Measurements from ENCODE around the gene NRXN2. TPM values are rescaled to one million over a fixed set of nuclear protein-coding genes. Genes with fewer than 3 reads are reported as not detected.

The NRXN2 gene
- total and polyA plus RNA-seq, 10 of the 15 experiments (the other 5 are each of a cell fraction or from before 2014, with no cell fraction given), result 0.03 to 1.4 (median 0.23) TPM

- Histone ChIP-seq H3K27me3 (replicated peaks in 1 of 2; ENCODE audit: control insufficient read depth in 2 of 2, insufficient read depth in 2 of 2, low read length in 1 of 2) (no peaks in the 10 kb centered on the region), H3K9ac (ENCODE audit: control insufficient read depth, insufficient read depth, low read length) (no peak overlapping the region), H3K27ac (ENCODE audit: control insufficient read depth, insufficient read depth) (no peak overlapping the region), H3K79me2 (ENCODE audit: control insufficient read depth, insufficient read depth, low read length) (no peaks in the 10 kb centered on the region), H2AFZ (ENCODE audit: control insufficient read depth, low read depth, low read length) (no peak overlapping the region), H3K9me3 (replicated peaks; ENCODE audit: control insufficient read depth, insufficient read depth, low read length) (no peaks in the 10 kb centered on the region), H3K4me2 (ENCODE audit: control insufficient read depth, insufficient read depth) (no peak overlapping the region), H4K20me1 (ENCODE audit: control insufficient read depth, insufficient read depth) (no peaks in the 10 kb centered on the region), H3K4me1 (ENCODE audit: control insufficient read depth, insufficient read depth, low read length) (no peaks in the 10 kb centered on the region), H3K4me3 (no peak overlapping the region), H3K36me3 (ENCODE audit: control insufficient read depth in 2 of 2, insufficient read depth in 2 of 2, low read length in 1 of 2) (no peaks in the 10 kb centered on the region)
- DNase-seq (ENCODE audit: low read depth, low spot score) (no peak), FAIRE-seq (no peak), ATAC-seq (no peak)
- in situ Hi-C loops (cut with MboI), result no loop called here
- intact Hi-C loops (cut with micrococcal nuclease; ENCODE audit: unreplicated experiment), result no loop called here
- POLR2A ChIA-PET, result no interaction called here
- TF ChIP-seq NFXL1 (IDR thresholded peaks at IDR 0.05; ENCODE audit: borderline replicate concordance), result peak; percentile 36; the same call in 1 of the 2 replicates
- no peak for TF ChIP-seq RBBP5 (conservative IDR thresholded peaks at IDR 0.05)
- SMC1A ChIA-PET (ENCODE audit: uncharacterized antibody, unreplicated experiment), result no interaction called here
- CTCF ChIA-PET, result interaction anchor here (1.7 kb wide), 1 partner anchor 23 kb away, joined by 4 read pairs; no protein-coding TSS in a partner anchor
- BruUV-seq (replicated peaks), result no TSS peak
- WGBS (ENCODE audit: insufficient coverage, insufficient replicate concordance, low lambda C conversion rate, missing lambda C conversion rate), result 12% methylated on average over 10 of the region's 11 CpGs
- RAD21 ChIA-PET (ENCODE audit: unreplicated experiment), result no interaction called here
Measured at GRCh38 chr11:64611869-64612646, 110.9 kb downstream of the NRXN2 start.

DNA sequence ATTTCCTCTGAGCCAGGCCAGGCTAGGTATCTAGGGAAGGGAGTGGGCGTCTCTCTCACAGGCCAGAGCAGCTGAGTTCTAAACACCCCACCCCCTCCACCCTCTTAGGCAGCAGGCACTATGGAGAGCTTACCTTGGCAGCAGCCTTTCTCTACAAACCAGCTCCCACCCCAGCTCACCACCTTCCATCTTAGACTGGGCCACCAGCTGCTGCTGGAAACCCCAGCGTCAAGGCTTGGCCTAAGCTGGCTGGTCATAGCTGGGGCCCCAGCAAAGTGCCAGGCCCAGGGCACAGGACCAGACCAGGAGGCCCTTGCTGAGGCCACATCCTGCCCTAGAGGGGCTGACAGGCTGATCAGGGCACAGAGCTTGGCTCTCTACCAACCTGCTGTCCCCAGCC, 111.8 kb downstream of the NRXN2 start:
- FAIRE-seq, result no peak
- no peak for ATAC-seq
- no peak overlapping the region for H3K4me3 ChIP-seq
- no peak overlapping the region for H3K27ac ChIP-seq (ENCODE audit: control insufficient read depth, insufficient read depth)
- BruUV-seq (replicated peaks), result no TSS peak
- H2AFZ ChIP-seq (ENCODE audit: control insufficient read depth, low read depth, low read length), result no peak overlapping the region
- ChIA-PET SMC1A (ENCODE audit: uncharacterized antibody, unreplicated experiment) (no interaction called here), CTCF (interaction anchor here (1.7 kb wide), 1 partner anchor 24 kb away, joined by 4 read pairs; no protein-coding TSS in a partner anchor), POLR2A (no interaction called here), RAD21 (ENCODE audit: unreplicated experiment) (no interaction called here)
- no peak for DNase-seq (ENCODE audit: low read depth, low spot score)
- in situ Hi-C loops (cut with MboI) (no loop called here), intact Hi-C loops (cut with micrococcal nuclease; ENCODE audit: unreplicated experiment) (no loop called here)
- WGBS (ENCODE audit: insufficient coverage, insufficient replicate concordance, low lambda C conversion rate, missing lambda C conversion rate), result 2% methylated on average over 2 of the region's 2 CpGs
- no peak for TF ChIP-seq ZZZ3 (IDR thresholded peaks at IDR 0.05; ENCODE audit: control insufficient read depth, insufficient read length, low read depth)
- no peak for TF ChIP-seq SUZ12 (IDR thresholded peaks at IDR 0.05; ENCODE audit: unreplicated experiment)
- no peak for TF ChIP-seq TCF3 (IDR thresholded peaks at IDR 0.05; ENCODE audit: borderline replicate concordance, insufficient read depth, low read depth, low read length)
- TF ChIP-seq ZNF217 (IDR thresholded peaks at IDR 0.05), result no peak
- no peak for TF ChIP-seq SPI1 (IDR thresholded peaks at IDR 0.05; ENCODE audit: borderline replicate concordance, insufficient read depth, low read depth, low read length)
- TF ChIP-seq RCOR1 (conservative IDR thresholded peaks at IDR 0.05; ENCODE audit: low read depth, low read length), result no peak
- TF ChIP-seq ATF2 (IDR thresholded peaks at IDR 0.05; ENCODE audit: low read length), result no peak
- no peak for TF ChIP-seq REST (IDR thresholded peaks at IDR 0.05; ENCODE audit: low read depth, low read length)
- no peak for TF ChIP-seq JUND (IDR thresholded peaks at IDR 0.05; ENCODE audit: low read depth, low read length)
- no peak for TF ChIP-seq STAT3 (IDR thresholded peaks at IDR 0.05; ENCODE audit: low read depth, low read length)
- no peak for TF ChIP-seq POU2F2 (IDR thresholded peaks at IDR 0.05; ENCODE audit: borderline replicate concordance, low read depth, low read length)
- H3K27me3 ChIP-seq (replicated peaks in 1 of 2; ENCODE audit: control insufficient read depth in 2 of 2, insufficient read depth in 2 of 2, low read length in 1 of 2), result no peaks in the 10 kb centered on the region
- H3K9me3 ChIP-seq (replicated peaks; ENCODE audit: control insufficient read depth, insufficient read depth, low read length), result no peaks in the 10 kb centered on the region
- H3K9ac ChIP-seq (ENCODE audit: control insufficient read depth, insufficient read depth, low read length), result no peak overlapping the region
- no peaks in the 10 kb centered on the region for H3K4me1 ChIP-seq (ENCODE audit: control insufficient read depth, insufficient read depth, low read length)
- no peaks in the 10 kb centered on the region for H3K36me3 ChIP-seq (ENCODE audit: control insufficient read depth in 2 of 2, insufficient read depth in 2 of 2, low read length in 1 of 2)
- no peak overlapping the region for H3K4me2 ChIP-seq (ENCODE audit: control insufficient read depth, insufficient read depth)
- no peaks in the 10 kb centered on the region for H4K20me1 ChIP-seq (ENCODE audit: control insufficient read depth, insufficient read depth)
- H3K79me2 ChIP-seq (ENCODE audit: control insufficient read depth, insufficient read depth, low read length), result no peaks in the 10 kb centered on the region
